MM.1S (cell line): Measurements from ENCODE around the gene RCVRN.

Experiments used
- DNase-seq: peaks from one replicate; pipeline ENCODE4 v3.0.0-alpha.2; 2015
- H2AFZ ChIP-seq: fragments of 300-600 bp; sonication (generic); 2 replicates; pipeline ENCODE4 v1.6.0; 2016; ENCODE audit warnings: antibody characterized with exemption, low read length
- H3F3A ChIP-seq: fragments of 300-600 bp; sonication (generic); 2 replicates; pipeline ENCODE4 v1.6.1; 2016; ENCODE audit warnings: mild to moderate bottlenecking, antibody characterized with exemption, low read length, moderate library complexity, mixed read lengths; ENCODE audit not compliant: insufficient read depth
- H3K27ac ChIP-seq: fragments of 300-600 bp; sonication (generic); 2 replicates; pipeline ENCODE4 v1.5.1; 2016; ENCODE audit warnings: mild to moderate bottlenecking, low read length
- H3K27me3 ChIP-seq: fragments of 300-600 bp; sonication (generic); replicated peaks from 2 replicates; pipeline ENCODE4 v1.6.0; 2016; ENCODE audit warnings: low read length; ENCODE audit not compliant: insufficient read depth
- H3K36me3 ChIP-seq: fragments of 300-600 bp; sonication (generic); replicated peaks from 2 replicates; pipeline ENCODE4 v1.6.1; 2016; ENCODE audit warnings: mild to moderate bottlenecking, low read length, mixed read lengths; ENCODE audit not compliant: insufficient read depth
- H3K4me1 ChIP-seq: fragments of 300-600 bp; sonication (generic); 2 replicates; pipeline ENCODE4 v1.6.1; 2016; ENCODE audit warnings: low read length, mixed read lengths
- H3K4me2 ChIP-seq: fragments of 300-600 bp; sonication (generic); 2 replicates; pipeline ENCODE4 v1.6.0; 2016; ENCODE audit warnings: low read depth, low read length
- H3K4me3 ChIP-seq: fragments of 300-600 bp; sonication (generic); 2 replicates; pipeline ENCODE4 v1.5.1; 2016; ENCODE audit warnings: low read length, mixed read lengths
- H3K79me2 ChIP-seq: fragments of 300-600 bp; sonication (generic); 2 replicates; pipeline ENCODE4 v1.6.1; 2016; ENCODE audit warnings: mixed run types, low read length, mixed read lengths
- H3K9ac ChIP-seq: fragments of 300-600 bp; sonication (generic); 2 replicates; pipeline ENCODE4 v1.6.1; 2016; ENCODE audit warnings: low read length, mixed read lengths
- H3K9me2 ChIP-seq: fragments of 300-600 bp; sonication (generic); replicated peaks from 2 replicates; pipeline ENCODE4 v1.6.1; 2016; ENCODE audit warnings: mild to moderate bottlenecking, low read length, mixed read lengths; ENCODE audit not compliant: insufficient read depth
- H3K9me3 ChIP-seq: fragments of 300-600 bp; sonication (generic); replicated peaks from 2 replicates; pipeline ENCODE4 v1.6.1; 2016; ENCODE audit warnings: mild to moderate bottlenecking, low read length, mixed read lengths; ENCODE audit not compliant: insufficient read depth
- H4K20me1 ChIP-seq: fragments of 300-600 bp; sonication (generic); 2 replicates; pipeline ENCODE4 v1.6.1; 2016; ENCODE audit warnings: mild to moderate bottlenecking, low read length, moderate library complexity, mixed read lengths; ENCODE audit not compliant: insufficient read depth
- CTCF ChIP-seq: fragments of 300-600 bp; sonication (generic); IDR thresholded peaks from 2 replicates; pipeline ENCODE4 v1.5.1; 2016; ENCODE audit warnings: antibody characterized with exemption, low read length, mixed read lengths
- EZH2 ChIP-seq: fragments of 300-600 bp; sonication (generic); optimal IDR thresholded peaks from 2 replicates; pipeline ENCODE3; 2017; ENCODE audit warnings: low read depth, mild to moderate bottlenecking, antibody characterized with exemption, low read length, mixed read lengths
- EZH2phosphoT487 ChIP-seq: fragments of 300-600 bp; sonication (generic); IDR thresholded peaks from 2 replicates; pipeline ENCODE4 v1.6.1; 2018; ENCODE audit warnings: antibody characterized with exemption, low read length

RCVRN gene

GRCh38 chr17:9905902-9906301 lies 831 bp upstream of the RCVRN start:
- no peaks in the 10 kb centered on the region for H4K20me1 ChIP-seq
- no peaks in the 10 kb centered on the region for H3K79me2 ChIP-seq
- no peaks in the 10 kb centered on the region for H3K9me3 ChIP-seq
- no peak overlapping the region for H3K9ac ChIP-seq
- no peak overlapping the region for H3K4me2 ChIP-seq
- H3K27ac ChIP-seq: no peak overlapping the region
- no peaks in the 10 kb centered on the region for H3F3A ChIP-seq
- H3K4me1 ChIP-seq: no peaks in the 10 kb centered on the region
- TF ChIP-seq EZH2phosphoT487 (no peak), CTCF (peak; percentile 28; the same call in 1 of the 2 replicates), EZH2 (no peak)
- H3K9me2 ChIP-seq: no peaks in the 10 kb centered on the region
- no peak overlapping the region for H3K4me3 ChIP-seq
- no peaks in the 10 kb centered on the region for H3K36me3 ChIP-seq
- no peak for DNase-seq
- H2AFZ ChIP-seq: no peak overlapping the region
- H3K27me3 ChIP-seq: peaks cover 21% of the 10 kb centered on the region

GRCh38 chr17:9904277-9905077 lies 594 bp downstream of the RCVRN start:
- Histone ChIP-seq H3K27me3 (peaks cover 17% of the 10 kb centered on the region), H3K27ac (no peak overlapping the region), H2AFZ (no peak overlapping the region), H3K4me1 (no peaks in the 10 kb centered on the region), H3K4me3 (no peak overlapping the region), H3K36me3 (no peaks in the 10 kb centered on the region), H3K9me2 (no peaks in the 10 kb centered on the region), H3K4me2 (no peak overlapping the region), H4K20me1 (no peaks in the 10 kb centered on the region), H3K79me2 (no peaks in the 10 kb centered on the region), H3K9me3 (no peaks in the 10 kb centered on the region), H3K9ac (no peak overlapping the region), H3F3A (no peaks in the 10 kb centered on the region)
- TF ChIP-seq EZH2phosphoT487 (no peak), EZH2 (no peak), CTCF (no peak)
- no peak for DNase-seq

- Histone ChIP-seq H3K36me3 (no peaks in the 10 kb centered on the region), H3K4me1 (no peaks in the 10 kb centered on the region), H3F3A (no peaks in the 10 kb centered on the region), H3K27me3 (peaks cover 19% of the 10 kb centered on the region), H3K9me2 (no peaks in the 10 kb centered on the region), H3K4me3 (no peak overlapping the region), H2AFZ (no peak overlapping the region), H3K27ac (no peak overlapping the region), H4K20me1 (no peaks in the 10 kb centered on the region), H3K79me2 (no peaks in the 10 kb centered on the region), H3K9me3 (no peaks in the 10 kb centered on the region), H3K4me2 (no peak overlapping the region), H3K9ac (no peak overlapping the region)
- DNase-seq: no peak
- no peak for TF ChIP-seq EZH2
- no peak for TF ChIP-seq CTCF
- no peak for TF ChIP-seq EZH2phosphoT487
Measured at GRCh38 chr17:9902120-9902519, 3.0 kb downstream of the RCVRN start.
